Colonic mucosa (tissue), 4 donors: ENCODE data around the gene SERPINA5. TPM values are rescaled to one million over a fixed set of nuclear protein-coding genes. Genes with fewer than 3 reads are reported as not detected.

Experiments used
- DNase-seq: peaks from one replicate; pipeline ENCODE4 v3.0.0-alpha.2; 2020
- H3K27ac ChIP-seq: fragments of 200-600 bp; one replicate; pipeline ENCODE4 v1.8.0; 2021
- H3K27me3 ChIP-seq: fragments of 200-600 bp; one replicate; pipeline ENCODE4 v1.8.0; 2021
- H3K36me3 ChIP-seq: fragments of 200-600 bp; one replicate; pipeline ENCODE4 v1.8.0; 2021
- H3K4me1 ChIP-seq: fragments of 200-600 bp; one replicate; pipeline ENCODE4 v1.8.0; 2021; ENCODE audit warnings: mild to moderate bottlenecking
- H3K4me3 ChIP-seq: fragments of 200-600 bp; one replicate; pipeline ENCODE4 v1.8.0; 2021
- H3K9ac ChIP-seq, 2 donors: one replicate each; pipeline ENCODE4 v1.7.0; 2013; ENCODE audit warnings: control low read depth in 2 of 2, low read depth in 2 of 2, low read length in 2 of 2
- H3K9me3 ChIP-seq: fragments of 200-600 bp; one replicate; pipeline ENCODE4 v1.8.0; 2021
- intact Hi-C: fragments of 100-400 bp; cut with DNase I; formaldehyde crosslinking; loops from one replicate; pipeline ENCODE4 v1.14.1; 2022
- total RNA-seq, 2 donors: library from RNA; stranded (reverse); fragmentation: NEBNext Ultra II Directional in 1 of 2; extraction: Animal tissue kit (Norgen Biotek cat#: 25700) in 1 of 2; gene quantifications; one replicate each; pipeline ENCODE4 v1.2.1, GENCODE V29; 2021
- TF ChIP-seq, protein P1 (sequence below): fragments of 200-600 bp; IDR thresholded peaks from one replicate; pipeline ENCODE4 v1.8.0; 2022; ENCODE audit warnings: antibody characterized with exemption, mild to moderate bottlenecking
- donor health status: healthy.
- donor health status: DM: no; HTN: no; CAD: no.
- donor health status: DM: no; HTN: no; CAD: no.

The SERPINA5 gene
- total RNA-seq, 2 donors from 2014 or later: 0.61 to 2.9 TPM

DNA sequence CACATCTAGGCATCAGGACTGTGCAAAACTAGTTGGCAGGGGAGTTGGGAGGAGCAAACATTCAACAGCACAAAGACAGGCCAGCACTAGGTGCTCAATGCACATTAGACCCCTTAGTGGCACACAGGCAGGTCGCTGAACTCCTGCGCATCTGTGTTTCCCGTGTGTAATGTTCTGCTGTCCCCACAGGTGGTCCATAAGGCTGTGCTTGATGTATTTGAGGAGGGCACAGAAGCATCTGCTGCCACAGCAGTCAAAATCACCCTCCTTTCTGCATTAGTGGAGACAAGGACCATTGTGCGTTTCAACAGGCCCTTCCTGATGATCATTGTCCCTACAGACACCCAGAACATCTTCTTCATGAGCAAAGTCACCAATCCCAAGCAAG is 42.2 kb downstream of the SERPINA5 start:
- Histone ChIP-seq H3K4me1 (no peaks in the 10 kb centered on the region), H3K9ac (no peak overlapping the region), H3K4me3 (no peak overlapping the region), H3K27ac (no peak overlapping the region), H3K9me3 (no peaks in the 10 kb centered on the region), H3K27me3 (no peaks in the 10 kb centered on the region), H3K36me3 (no peaks in the 10 kb centered on the region)
- intact Hi-C loops: no loop called here
- DNase-seq: no peak
- TF ChIP-seq, protein P1, sequence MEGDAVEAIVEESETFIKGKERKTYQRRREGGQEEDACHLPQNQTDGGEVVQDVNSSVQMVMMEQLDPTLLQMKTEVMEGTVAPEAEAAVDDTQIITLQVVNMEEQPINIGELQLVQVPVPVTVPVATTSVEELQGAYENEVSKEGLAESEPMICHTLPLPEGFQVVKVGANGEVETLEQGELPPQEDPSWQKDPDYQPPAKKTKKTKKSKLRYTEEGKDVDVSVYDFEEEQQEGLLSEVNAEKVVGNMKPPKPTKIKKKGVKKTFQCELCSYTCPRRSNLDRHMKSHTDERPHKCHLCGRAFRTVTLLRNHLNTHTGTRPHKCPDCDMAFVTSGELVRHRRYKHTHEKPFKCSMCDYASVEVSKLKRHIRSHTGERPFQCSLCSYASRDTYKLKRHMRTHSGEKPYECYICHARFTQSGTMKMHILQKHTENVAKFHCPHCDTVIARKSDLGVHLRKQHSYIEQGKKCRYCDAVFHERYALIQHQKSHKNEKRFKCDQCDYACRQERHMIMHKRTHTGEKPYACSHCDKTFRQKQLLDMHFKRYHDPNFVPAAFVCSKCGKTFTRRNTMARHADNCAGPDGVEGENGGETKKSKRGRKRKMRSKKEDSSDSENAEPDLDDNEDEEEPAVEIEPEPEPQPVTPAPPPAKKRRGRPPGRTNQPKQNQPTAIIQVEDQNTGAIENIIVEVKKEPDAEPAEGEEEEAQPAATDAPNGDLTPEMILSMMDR: no peak

DNA sequence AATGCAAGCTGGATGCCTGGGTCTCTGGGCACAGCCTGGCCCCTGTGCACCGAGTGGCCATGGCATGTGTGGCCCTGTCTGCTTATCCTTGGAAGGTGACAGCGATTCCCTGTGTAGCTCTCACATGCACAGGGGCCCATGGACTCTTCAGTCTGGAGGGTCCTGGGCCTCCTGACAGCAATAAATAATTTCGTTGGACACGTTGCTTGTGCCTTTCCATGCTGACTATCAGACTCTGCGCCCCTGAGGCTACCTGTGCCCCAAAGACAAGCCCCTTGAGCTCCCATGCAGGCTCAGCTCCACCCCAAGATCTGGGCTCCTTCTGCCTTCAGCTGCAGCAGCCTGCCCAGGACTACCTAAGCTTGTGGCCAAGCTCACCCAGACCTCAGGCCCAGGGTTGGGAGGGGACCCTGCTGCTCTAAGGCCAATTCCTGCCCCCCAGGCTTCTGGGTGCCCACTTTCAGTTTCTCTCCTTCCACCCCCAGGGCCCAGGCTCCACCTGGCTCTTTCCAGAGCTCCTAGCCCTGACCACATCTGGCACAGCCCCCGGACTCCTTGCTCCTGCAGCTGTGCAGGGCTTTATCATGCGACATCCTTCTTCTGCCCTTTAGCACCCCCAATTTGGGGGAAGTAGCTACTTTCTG is 42.8 kb downstream of the SERPINA5 start:
- no peak for DNase-seq
- intact Hi-C loops: no loop called here
- H3K36me3 ChIP-seq: no peaks in the 10 kb centered on the region

DNA sequence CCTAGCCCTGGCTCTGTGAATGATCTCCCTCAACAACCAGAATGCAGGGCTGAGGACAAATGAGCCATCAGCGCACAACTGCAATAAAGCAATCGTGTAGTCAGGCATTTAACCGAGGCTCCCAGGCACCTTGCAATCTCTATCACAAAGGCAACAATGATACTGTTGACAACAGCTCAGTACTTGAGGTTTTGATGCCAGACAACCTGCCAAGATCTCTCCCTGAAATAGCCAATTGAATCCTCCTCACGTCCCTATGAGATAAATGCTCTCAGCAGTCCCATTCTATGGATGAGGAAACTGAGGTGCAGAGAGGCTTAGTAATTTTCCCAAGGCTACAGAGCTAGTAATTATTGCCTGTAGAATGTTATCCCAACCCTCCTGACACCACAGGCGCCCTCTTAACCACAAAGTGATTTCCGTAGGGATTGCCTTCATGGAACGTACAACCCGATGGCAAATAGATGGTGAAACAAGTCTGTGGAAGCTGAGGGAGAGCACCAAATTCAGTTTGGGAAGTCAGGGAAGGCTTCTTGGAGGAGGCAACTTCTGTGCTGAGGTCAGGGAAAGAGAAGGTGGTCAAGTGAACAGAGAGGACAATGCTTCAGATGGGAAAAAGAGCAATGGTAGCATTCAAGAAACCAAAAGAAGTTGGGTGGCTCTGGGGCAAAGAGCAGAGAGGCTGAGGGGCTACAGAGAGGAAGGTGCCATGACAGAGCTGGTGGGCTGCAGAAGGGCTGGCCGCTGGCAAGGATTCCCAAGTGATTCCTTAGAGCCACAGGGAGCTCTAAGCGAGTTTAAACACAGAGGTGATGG is 43.5 kb downstream of the SERPINA5 start:
- no peak for DNase-seq
- TF ChIP-seq, protein P1: no peak
- H3K9me3 ChIP-seq: no peaks in the 10 kb centered on the region
- H3K36me3 ChIP-seq: no peaks in the 10 kb centered on the region
- H3K27ac ChIP-seq: no peak overlapping the region
- H3K9ac ChIP-seq: no peak overlapping the region
- intact Hi-C loops: no loop called here
- no peak overlapping the region for H3K4me3 ChIP-seq
- H3K4me1 ChIP-seq: no peaks in the 10 kb centered on the region
- no peaks in the 10 kb centered on the region for H3K27me3 ChIP-seq

More for the DNA sequence above, 42.8 kb downstream of the SERPINA5 start:
- no peak overlapping the region for H3K27ac ChIP-seq
- no peak overlapping the region for H3K9ac ChIP-seq
- H3K9me3 ChIP-seq: no peaks in the 10 kb centered on the region
- H3K27me3 ChIP-seq: no peaks in the 10 kb centered on the region
- TF ChIP-seq, protein P1: no peak
- H3K4me1 ChIP-seq: no peaks in the 10 kb centered on the region
- no peak overlapping the region for H3K4me3 ChIP-seq

DNA sequence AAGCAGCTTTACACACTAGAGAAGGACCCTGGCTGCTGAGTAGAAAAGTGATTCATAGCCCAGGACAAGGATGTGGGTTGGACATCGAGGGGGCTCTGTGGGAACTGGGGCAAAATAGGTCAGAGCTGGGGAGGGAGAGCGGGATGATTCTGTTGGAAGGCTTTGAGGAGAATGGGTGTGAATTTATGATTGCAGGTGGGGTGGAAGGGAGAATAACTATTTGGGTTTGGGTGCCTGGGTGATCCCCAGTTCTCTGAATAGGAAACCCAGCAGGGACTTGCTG is 44.1 kb downstream of the SERPINA5 start:
- intact Hi-C loops: no loop called here
- Histone ChIP-seq H3K9ac (no peak overlapping the region), H3K9me3 (no peaks in the 10 kb centered on the region), H3K27ac (no peak overlapping the region), H3K4me3 (no peak overlapping the region), H3K36me3 (no peaks in the 10 kb centered on the region), H3K4me1 (no peaks in the 10 kb centered on the region), H3K27me3 (no peaks in the 10 kb centered on the region)
- TF ChIP-seq, protein P1: no peak
- no peak for DNase-seq

DNA sequence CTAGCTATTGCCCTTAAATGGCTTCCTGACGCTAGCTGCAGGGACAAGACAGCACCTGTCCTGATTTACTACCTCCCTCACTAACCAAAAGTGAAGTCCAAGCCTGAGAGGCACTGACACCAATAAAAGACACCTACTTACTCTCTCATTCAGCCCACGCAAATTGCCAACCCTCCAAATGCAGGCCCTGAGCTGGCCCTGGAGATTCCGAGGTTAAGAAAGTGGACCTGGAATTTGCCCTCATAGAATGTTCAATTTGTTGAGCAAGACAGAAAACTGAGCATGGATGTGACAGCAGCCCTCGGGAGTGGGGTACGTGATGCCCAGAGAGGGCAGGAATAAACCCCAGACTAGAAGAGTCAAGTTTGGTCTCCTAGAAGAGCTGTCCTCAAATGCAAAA is 47.4 kb downstream of the SERPINA5 start:
- no peaks in the 10 kb centered on the region for H3K4me1 ChIP-seq
- no peaks in the 10 kb centered on the region for H3K36me3 ChIP-seq
- H3K9ac ChIP-seq: no peak overlapping the region
- TF ChIP-seq, protein P1: no peak
- no peak overlapping the region for H3K27ac ChIP-seq
- H3K27me3 ChIP-seq: no peaks in the 10 kb centered on the region
- no peak overlapping the region for H3K4me3 ChIP-seq
- DNase-seq: no peak
- no peaks in the 10 kb centered on the region for H3K9me3 ChIP-seq
- intact Hi-C loops: no loop called here
